Esophagus muscularis mucosa (tissue), 4 donors: ENCODE data around the gene MEIS2. TPM values are rescaled to one million over a fixed set of nuclear protein-coding genes. Genes with fewer than 3 reads are reported as not detected.

ENCODE experiments used
- DNase-seq: peaks from one replicate; pipeline ENCODE4 v3.0.0-alpha.2; 2017; ENCODE audit errors: extremely low spot score
- H3K27ac ChIP-seq, 4 donors: fragments of 200-600 bp; sonication (generic); replicated peaks in 1 of 4; 1 replicate in 3 of 4; 2 replicates in 1 of 4; pipeline ENCODE4 v1.5.1; 2016 to 2019; ENCODE audit warnings: mild to moderate bottlenecking in 1 of 4
- H3K27me3 ChIP-seq, 4 donors: fragments of 200-600 bp; sonication (generic); one replicate each; pipeline versions ENCODE4 v1.5.1 to v1.6.0; 2016 to 2019
- H3K36me3 ChIP-seq, 4 donors: fragments of 200-600 bp; sonication (generic); one replicate each; pipeline ENCODE4 v1.5.1; 2016 to 2019
- H3K4me1 ChIP-seq, 4 donors: fragments of 200-600 bp; sonication (generic); one replicate each; pipeline ENCODE4 v1.5.1; 2016 to 2019
- H3K4me3 ChIP-seq, 4 donors: fragments of 200-600 bp; sonication (generic); 1 replicate in 2 of 4; 2 replicates in 2 of 4; pipeline ENCODE4 v1.5.1; 2016 to 2019; ENCODE audit warnings: mild to moderate bottlenecking in 4 of 4, moderate library complexity in 1 of 4
- H3K9me3 ChIP-seq, 4 donors: fragments of 200-600 bp; sonication (generic); 1 replicate in 3 of 4; 2 replicates in 1 of 4; pipeline ENCODE4 v1.5.1; 2016 to 2019
- CTCF ChIP-seq, 3 experiments: fragments of 200-600 bp in 2 of 3; fragments of 450-650 bp in 1 of 3; sonication (generic) in 2 of 3; IDR thresholded peaks; one replicate each; pipeline ENCODE4 v1.5.1; 2017 to 2019; ENCODE audit warnings: antibody characterized with exemption in 3 of 3, mild to moderate bottlenecking in 2 of 3, moderate library complexity in 1 of 3
- EP300 ChIP-seq: sonication (generic); formaldehyde crosslinking; IDR thresholded peaks from one replicate; pipeline ENCODE4 v1.6.1; 2017; ENCODE audit warnings: antibody characterized with exemption
- POLR2A ChIP-seq: fragments of 450-650 bp; IDR thresholded peaks from one replicate; pipeline ENCODE4 v1.6.1; 2017; ENCODE audit warnings: antibody characterized with exemption, moderate library complexity, mild to moderate bottlenecking, low read depth
- POLR2AphosphoS5 ChIP-seq, 2 donors: sonication (generic); formaldehyde crosslinking; IDR thresholded peaks; one replicate each; pipeline ENCODE4 v1.6.1; 2017; ENCODE audit warnings: antibody characterized with exemption in 2 of 2
- WGBS: methylation state at CpG from one replicate; pipeline ENCODE4 v1.1.5; 2018; 5-methylcytosine and 5-hydroxymethylcytosine counted together
- intact Hi-C: fragments of 100-400 bp; cut with DNase I; formaldehyde crosslinking; loops from one replicate; pipeline ENCODE4 v1.15.1; 2023
- total RNA-seq, 4 donors: library from RNA; depleted of rRNA; stranded (reverse); fragments of >200 nt; gene quantifications; one replicate each; pipeline versions ENCODE4 v1.1.0 to v1.2.1, GENCODE V29; 2016

MEIS2 gene
- total RNA-seq, 4 donors from 2014 or later, result 53.8 to 106 (median 63.3) TPM

- TF ChIP-seq POLR2A (no peak), EP300 (no peak), POLR2AphosphoS5 (IDR thresholded peaks at IDR 0.05) (no peak), CTCF (IDR thresholded peaks at IDR 0.05) (no peak)
Measured at GRCh38 chr15:36856339-36856973, 243.9 kb downstream of the MEIS2 start.

GRCh38 chr15:36850864-36851263, 249.5 kb downstream of the MEIS2 start:
- TF ChIP-seq POLR2AphosphoS5 (IDR thresholded peaks at IDR 0.05), result no peak
- no peak for TF ChIP-seq POLR2A
- TF ChIP-seq EP300, result no peak
- TF ChIP-seq CTCF (IDR thresholded peaks at IDR 0.05), result no peak
- no peak overlapping the region for H3K4me3 ChIP-seq
- intact Hi-C loops, result no loop called here
- no peaks in the 10 kb centered on the region for H3K36me3 ChIP-seq
- no peaks in the 10 kb centered on the region for H3K27me3 ChIP-seq
- H3K9me3 ChIP-seq, result no peaks in the 10 kb centered on the region
- H3K4me1 ChIP-seq, result no peaks in the 10 kb centered on the region
- no peak for DNase-seq
- no peak overlapping the region for H3K27ac ChIP-seq
- WGBS, result 94% methylated on average over 2 of the region's 2 CpGs

More at GRCh38 chr15:36856339-36856973, 243.9 kb downstream of the MEIS2 start:
- H3K4me3 ChIP-seq, result no peak overlapping the region
- H3K27ac ChIP-seq, result no peak overlapping the region
- WGBS, result 84% methylated on average over 6 of the region's 6 CpGs
- no peaks in the 10 kb centered on the region for H3K27me3 ChIP-seq
- no peak for DNase-seq
- intact Hi-C loops, result no loop called here
- H3K36me3 ChIP-seq, result no peaks in the 10 kb centered on the region
- H3K4me1 ChIP-seq, result no peaks in the 10 kb centered on the region
- no peaks in the 10 kb centered on the region for H3K9me3 ChIP-seq

DNA sequence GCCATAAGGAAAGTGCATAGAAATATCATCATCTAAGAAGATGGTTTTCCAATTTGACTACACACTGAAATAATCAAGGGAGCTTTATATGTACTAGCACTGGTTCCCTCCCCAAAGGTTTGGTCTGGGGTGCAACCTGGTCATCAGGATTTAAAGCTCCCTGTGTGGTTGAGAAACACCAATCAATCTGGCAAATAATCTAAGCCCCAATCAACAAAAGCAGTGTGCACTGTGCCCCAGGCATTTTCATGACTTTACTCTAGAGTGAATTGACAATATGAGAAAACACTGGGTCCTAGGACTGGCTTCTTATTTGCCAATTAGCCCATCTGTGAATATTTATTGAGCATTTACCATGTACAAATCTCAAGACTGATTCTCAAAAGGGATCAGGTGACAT, 255.1 kb downstream of the MEIS2 start:
- intact Hi-C loops, result no loop called here
- TF ChIP-seq EP300, result no peak
- TF ChIP-seq CTCF (IDR thresholded peaks at IDR 0.05), result no peak
- no peak for TF ChIP-seq POLR2AphosphoS5 (IDR thresholded peaks at IDR 0.05)
- no peak for TF ChIP-seq POLR2A
- no peaks in the 10 kb centered on the region for H3K36me3 ChIP-seq
- H3K27me3 ChIP-seq, result no peaks in the 10 kb centered on the region
- no peak overlapping the region for H3K27ac ChIP-seq
- H3K4me3 ChIP-seq, result no peak overlapping the region
- peaks cover 0 to 10% (median 7%) of the 10 kb centered on the region in 4 donors for H3K4me1 ChIP-seq
- H3K9me3 ChIP-seq, result no peaks in the 10 kb centered on the region
- no peak for DNase-seq

DNA sequence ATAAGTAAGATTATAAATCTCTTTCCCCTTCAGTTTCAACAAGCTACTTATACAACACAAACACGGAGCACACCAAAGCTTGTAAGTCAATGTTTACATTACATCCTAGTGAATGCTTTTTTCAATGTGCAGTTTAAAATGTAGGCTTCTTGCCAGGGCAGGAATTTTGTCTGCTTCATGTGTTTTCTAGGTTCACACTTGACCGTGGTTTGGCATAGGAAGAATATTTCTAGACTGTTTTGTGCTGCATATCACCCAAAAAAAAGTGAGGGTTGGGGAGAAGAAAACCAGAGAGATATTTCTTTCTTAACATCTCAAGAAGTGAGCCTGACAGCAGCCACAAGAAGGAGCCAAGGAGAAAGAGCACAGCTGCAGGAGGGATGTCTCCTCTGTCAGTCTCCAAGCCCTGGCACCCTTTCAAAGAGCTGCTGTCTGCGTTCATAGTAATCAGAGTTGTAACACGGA, 255.8 kb downstream of the MEIS2 start:
- TF ChIP-seq EP300 (no peak), CTCF (IDR thresholded peaks at IDR 0.05) (no peak)
- H3K4me1 ChIP-seq, result peaks cover 0 to 10% (median 7%) of the 10 kb centered on the region in 4 donors
- H3K36me3 ChIP-seq, result no peaks in the 10 kb centered on the region
- no peak overlapping the region for H3K4me3 ChIP-seq
- H3K27me3 ChIP-seq, result no peaks in the 10 kb centered on the region
- intact Hi-C loops, result no loop called here
- H3K27ac ChIP-seq, result no peak overlapping the region
- H3K9me3 ChIP-seq, result no peaks in the 10 kb centered on the region
- WGBS, result 22% methylated on average over 4 of the region's 4 CpGs
- no peak for DNase-seq

DNA sequence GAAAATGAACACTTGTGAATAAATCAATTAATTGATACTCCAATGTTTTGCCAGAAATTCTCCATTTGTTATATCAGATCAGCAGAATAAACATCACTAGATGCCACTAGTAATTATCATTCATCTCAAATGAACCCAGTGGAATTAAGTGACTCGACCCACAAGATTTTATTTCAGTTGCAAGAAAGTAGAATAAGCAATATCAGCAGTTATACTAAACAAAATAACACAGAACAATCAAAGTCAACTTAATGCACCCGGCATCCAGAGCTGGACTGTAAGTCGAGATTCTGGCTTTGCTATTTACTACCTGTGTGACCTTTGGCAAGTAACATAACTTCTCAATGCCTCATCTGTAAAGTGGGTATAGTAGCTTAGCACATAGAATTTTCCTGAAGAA, 256.5 kb downstream of the MEIS2 start:
- no peak for TF ChIP-seq POLR2AphosphoS5 (IDR thresholded peaks at IDR 0.05)
- no peak for TF ChIP-seq POLR2A
- no peak for TF ChIP-seq EP300
- TF ChIP-seq CTCF (IDR thresholded peaks at IDR 0.05), result no peak
- H3K27ac ChIP-seq, result no peak overlapping the region

More for the DNA sequence above, 256.5 kb downstream of the MEIS2 start:
- Histone ChIP-seq H3K4me3 (no peak overlapping the region), H3K9me3 (no peaks in the 10 kb centered on the region), H3K36me3 (no peaks in the 10 kb centered on the region), H3K4me1 (peaks cover 0 to 10% (median 7%) of the 10 kb centered on the region in 4 donors), H3K27me3 (no peaks in the 10 kb centered on the region)
- 83% methylated on average over 3 of the region's 3 CpGs for WGBS
- intact Hi-C loops, result no loop called here
- no peak for DNase-seq
